Calu3 (cell line): ENCODE results near the gene MALT1. TPM values are rescaled to one million over a fixed set of nuclear protein-coding genes. Genes with fewer than 3 reads are reported as not detected.

ENCODE experiments used
- BruUV-seq: library from RNA; stranded (reverse); fragments of 400-500 nt; replicated peaks from 2 replicates; lab custom pipeline; 2021; lab: Mats Ljungman, UMichigan
- CTCF ChIA-PET: fragments of 300-600 bp; sonication (Branson Sonifier 250); formaldehyde crosslinking; loops from one replicate; lab custom pipeline; 2022; ENCODE audit warnings: antibody characterized with exemption; lab: Charles Lee
- DNase-seq: peaks from one replicate; pipeline ENCODE4 v3.0.0; 2022
- H3K27ac Mint-ChIP-seq: one replicate; pipeline ENCODE4 v1.8.0; 2022; ENCODE audit warnings: mixed read lengths; ENCODE audit not compliant: unreplicated experiment
- H3K27me3 Mint-ChIP-seq: one replicate; pipeline ENCODE4 v1.8.0; 2022; ENCODE audit warnings: mixed read lengths; ENCODE audit not compliant: unreplicated experiment
- H3K36me3 Mint-ChIP-seq: one replicate; pipeline ENCODE4 v1.8.0; 2022; ENCODE audit warnings: mild to moderate bottlenecking, moderate library complexity, mixed read lengths; ENCODE audit not compliant: insufficient read depth, unreplicated experiment
- H3K4me1 Mint-ChIP-seq: one replicate; pipeline ENCODE4 v1.8.0; 2022; ENCODE audit warnings: mild to moderate bottlenecking, low read depth, mixed read lengths; ENCODE audit not compliant: unreplicated experiment
- H3K4me3 Mint-ChIP-seq: one replicate; pipeline ENCODE4 v1.8.0; 2022; ENCODE audit warnings: mild to moderate bottlenecking, low read depth, moderate library complexity, mixed read lengths; ENCODE audit not compliant: unreplicated experiment
- H3K9me3 Mint-ChIP-seq: one replicate; pipeline ENCODE4 v1.8.0; 2022; ENCODE audit warnings: low read depth, mixed read lengths; ENCODE audit not compliant: unreplicated experiment
- intact Hi-C: fragments of 100-400 bp; cut with micrococcal nuclease; formaldehyde crosslinking; loops from one replicate; pipeline ENCODE4 v1.10.0; 2022; ENCODE audit not compliant: unreplicated experiment
- total RNA-seq: library from RNA; stranded (reverse); gene quantifications from 2 replicates; pipeline ENCODE4 v1.2.3, GENCODE V29; 2022
- TF ChIP-seq, protein P1 (sequence below): fragments of 200-600 bp; IDR thresholded peaks from one replicate; pipeline ENCODE4 v1.8.0; 2022; ENCODE audit warnings: antibody characterized with exemption; ENCODE audit not compliant: unreplicated experiment

The MALT1 gene
- total RNA-seq, 1 experiment from 2014 or later, result 37.6 TPM

- TF ChIP-seq, protein P1, sequence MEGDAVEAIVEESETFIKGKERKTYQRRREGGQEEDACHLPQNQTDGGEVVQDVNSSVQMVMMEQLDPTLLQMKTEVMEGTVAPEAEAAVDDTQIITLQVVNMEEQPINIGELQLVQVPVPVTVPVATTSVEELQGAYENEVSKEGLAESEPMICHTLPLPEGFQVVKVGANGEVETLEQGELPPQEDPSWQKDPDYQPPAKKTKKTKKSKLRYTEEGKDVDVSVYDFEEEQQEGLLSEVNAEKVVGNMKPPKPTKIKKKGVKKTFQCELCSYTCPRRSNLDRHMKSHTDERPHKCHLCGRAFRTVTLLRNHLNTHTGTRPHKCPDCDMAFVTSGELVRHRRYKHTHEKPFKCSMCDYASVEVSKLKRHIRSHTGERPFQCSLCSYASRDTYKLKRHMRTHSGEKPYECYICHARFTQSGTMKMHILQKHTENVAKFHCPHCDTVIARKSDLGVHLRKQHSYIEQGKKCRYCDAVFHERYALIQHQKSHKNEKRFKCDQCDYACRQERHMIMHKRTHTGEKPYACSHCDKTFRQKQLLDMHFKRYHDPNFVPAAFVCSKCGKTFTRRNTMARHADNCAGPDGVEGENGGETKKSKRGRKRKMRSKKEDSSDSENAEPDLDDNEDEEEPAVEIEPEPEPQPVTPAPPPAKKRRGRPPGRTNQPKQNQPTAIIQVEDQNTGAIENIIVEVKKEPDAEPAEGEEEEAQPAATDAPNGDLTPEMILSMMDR, result no peak
- BruUV-seq, result no TSS peak
- H3K9me3 Mint-ChIP-seq, result no peaks in the 10 kb centered on the region
- H3K27me3 Mint-ChIP-seq, result no peaks in the 10 kb centered on the region
- no peaks in the 10 kb centered on the region for H3K4me1 Mint-ChIP-seq
- intact Hi-C loops, result no loop called here
- no peak for DNase-seq
- H3K36me3 Mint-ChIP-seq, result peaks cover 5% of the 10 kb centered on the region
- CTCF ChIA-PET, result no interaction called here
- no peak overlapping the region for H3K27ac Mint-ChIP-seq
- H3K4me3 Mint-ChIP-seq, result no peak overlapping the region
These were observed 61.2 kb downstream of the MALT1 start for GRCh38 chr18:58732471-58732870.

GRCh38 chr18:58733866-58734265 lies 62.6 kb downstream of the MALT1 start:
- intact Hi-C loops, result no loop called here
- no peak for DNase-seq
- Mint-ChIP-seq H3K27me3 (no peaks in the 10 kb centered on the region), H3K4me3 (no peak overlapping the region), H3K36me3 (peaks cover 10% of the 10 kb centered on the region), H3K4me1 (no peaks in the 10 kb centered on the region), H3K27ac (no peak overlapping the region), H3K9me3 (no peaks in the 10 kb centered on the region)
- CTCF ChIA-PET, result no interaction called here
- TF ChIP-seq, protein P1, result no peak
- BruUV-seq, result no TSS peak

DNA sequence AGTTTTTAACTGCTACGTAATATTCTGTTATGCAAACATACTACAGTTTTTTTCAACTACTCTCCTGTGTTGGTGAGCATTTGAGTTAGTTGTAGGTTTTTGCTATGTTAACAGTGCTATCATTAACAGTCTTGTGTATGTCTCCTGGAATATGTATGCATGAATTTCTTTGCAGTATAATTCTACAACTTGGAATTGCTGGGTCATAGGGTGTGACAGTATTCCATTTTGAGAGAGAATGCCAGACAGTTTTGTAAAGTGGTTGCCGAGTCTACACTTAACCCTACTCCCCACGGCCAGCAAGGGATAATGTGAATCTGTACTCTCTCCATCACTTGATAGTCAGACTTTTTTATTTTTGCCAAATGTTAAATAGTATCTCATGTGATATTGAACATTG lies 67.1 kb downstream of the MALT1 start:
- TF ChIP-seq, protein P1, result no peak
- no peaks in the 10 kb centered on the region for H3K27me3 Mint-ChIP-seq
- no peak overlapping the region for H3K27ac Mint-ChIP-seq
- BruUV-seq, result no TSS peak
- no peak for DNase-seq
- H3K4me3 Mint-ChIP-seq, result no peak overlapping the region
- no peaks in the 10 kb centered on the region for H3K9me3 Mint-ChIP-seq
- CTCF ChIA-PET, result interaction anchor here (0.7 kb wide), 1 partner anchor 210 kb away, joined by 3 read pairs; no protein-coding TSS in a partner anchor
- peaks cover 5% of the 10 kb centered on the region for H3K36me3 Mint-ChIP-seq
- intact Hi-C loops, result no loop called here
- H3K4me1 Mint-ChIP-seq, result no peaks in the 10 kb centered on the region

DNA sequence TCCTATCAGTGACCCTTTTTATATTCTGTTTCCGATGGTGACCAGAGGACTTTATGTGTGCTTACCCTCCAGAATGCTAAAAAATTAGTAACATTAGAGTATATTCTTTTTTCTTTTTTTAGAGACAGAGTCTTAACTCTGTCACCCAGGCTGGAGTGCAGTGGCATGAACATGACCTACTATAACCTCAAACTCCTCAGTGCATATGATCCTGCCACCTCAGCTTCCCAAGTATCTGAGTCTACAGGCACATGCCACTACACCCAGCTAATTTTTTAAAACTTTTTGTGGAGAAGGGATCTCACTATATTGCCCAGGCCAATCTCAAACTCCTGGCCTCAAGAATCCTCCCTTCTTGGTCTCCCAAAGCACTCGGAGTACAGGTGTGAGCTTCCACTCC lies 74.6 kb downstream of the MALT1 start:
- no peak for DNase-seq
- BruUV-seq, result no TSS peak
- peaks cover 29% of the 10 kb centered on the region for H3K36me3 Mint-ChIP-seq
- CTCF ChIA-PET, result interaction anchor here (0.5 to 0.7 kb wide), 2 partner anchors 77 to 274 kb away, joined by 3 read pairs; no protein-coding TSS in a partner anchor
- H3K9me3 Mint-ChIP-seq, result peaks cover 2% of the 10 kb centered on the region
- no peaks in the 10 kb centered on the region for H3K27me3 Mint-ChIP-seq
- H3K4me1 Mint-ChIP-seq, result no peaks in the 10 kb centered on the region
- TF ChIP-seq, protein P1, result no peak
- H3K4me3 Mint-ChIP-seq, result no peak overlapping the region
- intact Hi-C loops, result no loop called here
- no peak overlapping the region for H3K27ac Mint-ChIP-seq
